Transverse colon (tissue), 4 donors: Measurements from ENCODE around the gene CIAO2A. TPM values are rescaled to one million over a fixed set of nuclear protein-coding genes. Genes with fewer than 3 reads are reported as not detected.

Experiments
- DNase-seq: peaks from one replicate; pipeline ENCODE4 v3.0.0-alpha.2; 2019
- H3K27ac ChIP-seq, 4 donors: fragments of 200-600 bp; sonication (generic); 2 replicates each; pipeline ENCODE4 v1.5.1; 2016 to 2018; ENCODE audit warnings: inconsistent platforms in 4 of 4
- H3K27me3 ChIP-seq: fragments of 200-600 bp; sonication (generic); 2 replicates; pipeline ENCODE4 v1.5.1; 2017; ENCODE audit warnings: inconsistent platforms
- H3K36me3 ChIP-seq, 4 donors: fragments of 200-600 bp; sonication (generic); 2 replicates each; pipeline ENCODE4 v1.5.1; 2017 to 2019; ENCODE audit warnings: inconsistent platforms in 4 of 4
- H3K4me1 ChIP-seq, 4 donors: fragments of 200-600 bp; sonication (generic); 2 replicates each; pipeline ENCODE4 v1.5.1; 2017 to 2020; ENCODE audit warnings: inconsistent platforms in 4 of 4
- H3K4me3 ChIP-seq, 4 donors: fragments of 200-600 bp; sonication (generic); 1 replicate in 1 of 4; 2 replicates in 3 of 4; pipeline versions ENCODE4 v1.5.1 to v1.6.1; 2017 to 2019; ENCODE audit warnings: inconsistent platforms in 4 of 4
- H3K9me3 ChIP-seq, 2 donors: fragments of 200-600 bp; sonication (generic); 2 replicates each; pipeline ENCODE4 v1.5.1; 2017 to 2019; ENCODE audit warnings: inconsistent platforms in 2 of 2
- CTCF ChIP-seq, 5 experiments: fragments of 200-600 bp in 3 of 5; fragments of 450-650 bp in 2 of 5; sonication (generic) in 3 of 5; IDR thresholded peaks; 1 replicate in 2 of 5; 2 replicates in 3 of 5; pipeline ENCODE4 v1.5.1; 2016 to 2017; ENCODE audit warnings: antibody characterized with exemption in 5 of 5, inconsistent platforms in 3 of 5, mild to moderate bottlenecking in 2 of 5, moderate library complexity in 1 of 5
- EP300 ChIP-seq: sonication (generic); formaldehyde crosslinking; IDR thresholded peaks from one replicate; pipeline ENCODE4 v1.6.1; 2017; ENCODE audit warnings: antibody characterized with exemption, low read depth
- POLR2A ChIP-seq: fragments of 450-650 bp; IDR thresholded peaks from one replicate; pipeline ENCODE4 v1.6.1; 2016; ENCODE audit warnings: antibody characterized with exemption, mild to moderate bottlenecking, moderate library complexity
- POLR2AphosphoS5 ChIP-seq, 3 donors: sonication (generic); formaldehyde crosslinking; IDR thresholded peaks; one replicate each; pipeline ENCODE4 v1.6.1; 2016; ENCODE audit warnings: antibody characterized with exemption in 3 of 3
- WGBS, 2 donors: methylation state at CpG; one replicate each; pipeline ENCODE4 v1.1.5; 2018; ENCODE audit warnings: low coverage in 1 of 2; 5-methylcytosine and 5-hydroxymethylcytosine counted together
- in situ Hi-C, 4 donors: fragments of 200-750 bp; cut with MboI; loops; one replicate each; pipeline versions ENCODE4 v1.15.0 to v1.15.1; 2017; ENCODE audit warnings: low sequenced_read_pairs in 3 of 4, low pct_ligation_motif_present in 1 of 4, low pct_unique_long_range_greater_than_20kb in 1 of 4
- intact Hi-C: fragments of 100-400 bp; cut with DNase I; formaldehyde crosslinking; loops from one replicate; pipeline ENCODE4 v1.15.1; 2023; ENCODE audit warnings: low total_unique reads
- total RNA-seq, 4 donors: library from RNA; depleted of rRNA; stranded (reverse); fragments of >200 nt; gene quantifications; one replicate each; pipeline ENCODE4 v1.1.0, GENCODE V29; 2016

CIAO2A gene
- total RNA-seq, 4 donors from 2014 or later: 28.1 to 160 (median 104) TPM

- DNase-seq: no peak
- intact Hi-C loops: no loop called here
Observed at GRCh38 chr15:64137226-64137833, 43.7 kb upstream of the CIAO2A start.

GRCh38 chr15:64136347-64136746, 42.7 kb upstream of the CIAO2A start:
- WGBS, 2 donors: 90% methylated on average over 7 of the region's 7 CpGs; no CpG with 5 or more reads in 1 of the 2 donors
- peaks cover 0 to 67% (median 31%) of the 10 kb centered on the region in 4 donors for H3K36me3 ChIP-seq
- intact Hi-C loops (no loop called here), in situ Hi-C loops (no loop called here)
- H3K4me3 ChIP-seq: no peak overlapping the region
- no peak overlapping the region for H3K27ac ChIP-seq
- no peak for DNase-seq
- no peaks in the 10 kb centered on the region for H3K4me1 ChIP-seq
- TF ChIP-seq POLR2A (no peak), CTCF (IDR thresholded peaks at IDR 0.05) (no peak), EP300 (no peak), POLR2AphosphoS5 (IDR thresholded peaks at IDR 0.05) (no peak)
- no peaks in the 10 kb centered on the region for H3K9me3 ChIP-seq
- no peaks in the 10 kb centered on the region for H3K27me3 ChIP-seq

More at GRCh38 chr15:64137226-64137833, 43.7 kb upstream of the CIAO2A start:
- H3K9me3 ChIP-seq: no peaks in the 10 kb centered on the region
- peaks cover 0 to 57% (median 26%) of the 10 kb centered on the region in 4 donors for H3K36me3 ChIP-seq
- TF ChIP-seq EP300 (no peak), POLR2AphosphoS5 (IDR thresholded peaks at IDR 0.05) (no peak), POLR2A (no peak), CTCF (IDR thresholded peaks at IDR 0.05) (no peak)
- no peak overlapping the region for H3K4me3 ChIP-seq
- 69 to 73% methylated on average over 3 to 8 of the region's 8 CpGs for WGBS, 2 donors
- no peak overlapping the region for H3K27ac ChIP-seq
- H3K27me3 ChIP-seq: no peaks in the 10 kb centered on the region
- H3K4me1 ChIP-seq: no peaks in the 10 kb centered on the region
- in situ Hi-C loops: no loop called here

GRCh38 chr15:64134345-64134829, 40.7 kb upstream of the CIAO2A start:
- H3K27me3 ChIP-seq: no peaks in the 10 kb centered on the region
- no peak overlapping the region for H3K4me3 ChIP-seq
- H3K4me1 ChIP-seq: no peaks in the 10 kb centered on the region
- DNase-seq: no peak
- in situ Hi-C loops (no loop called here), intact Hi-C loops (no loop called here)
- H3K36me3 ChIP-seq: peaks cover 0 to 86% (median 41%) of the 10 kb centered on the region in 4 donors
- WGBS, 2 donors: 75% methylated on average over 9 of the region's 9 CpGs; no CpG with 5 or more reads in 1 of the 2 donors
- no peak overlapping the region for H3K27ac ChIP-seq
- H3K9me3 ChIP-seq: no peaks in the 10 kb centered on the region
- TF ChIP-seq POLR2AphosphoS5 (IDR thresholded peaks at IDR 0.05) (no peak), CTCF (IDR thresholded peaks at IDR 0.05) (no peak), EP300 (no peak), POLR2A (no peak)

GRCh38 chr15:64133623-64134344, 40.1 kb upstream of the CIAO2A start:
- TF ChIP-seq POLR2A (no peak), POLR2AphosphoS5 (IDR thresholded peaks at IDR 0.05) (no peak), CTCF (IDR thresholded peaks at IDR 0.05) (no peak), EP300 (no peak)
- H3K36me3 ChIP-seq: peaks cover 0 to 90% (median 44%) of the 10 kb centered on the region in 4 donors
- DNase-seq: no peak
- in situ Hi-C loops: no loop called here
- H3K27ac ChIP-seq: no peak overlapping the region
- no peak overlapping the region for H3K4me3 ChIP-seq
- no peaks in the 10 kb centered on the region for H3K9me3 ChIP-seq
- H3K27me3 ChIP-seq: no peaks in the 10 kb centered on the region
- H3K4me1 ChIP-seq: no peaks in the 10 kb centered on the region
- 88 to 94% methylated on average over 3 to 10 of the region's 10 CpGs for WGBS, 2 donors
- intact Hi-C loops: no loop called here
